ENCODE results near the gene NASP. TPM values are rescaled to one million over a fixed set of nuclear protein-coding genes. Genes with fewer than 3 reads are reported as not detected.

The NASP gene
- total and polyA plus RNA-seq, 2 of the 4 experiments (the other 2 are of a cell fraction): 56.6 to 124 TPM

GRCh38 chr1:45536886-45537285, 47.0 kb upstream of the NASP start:
- intact Hi-C loops (cut with micrococcal nuclease): no loop called here
- DNase-seq: no peak
- Histone ChIP-seq H3K4me2 (ENCODE audit: low read depth, low read length) (no peak overlapping the region), H4K8ac (ENCODE audit: low read depth in 2 of 2, low read length in 2 of 2) (no peak overlapping the region), H3K36me3 (ENCODE audit: control insufficient read depth, insufficient read depth, low read length) (no peaks in the 10 kb centered on the region), H2AK9ac (replicated peaks; ENCODE audit: low read depth, low read length, poor library complexity) (no peak overlapping the region), H3K27me3 (ENCODE audit: control insufficient read depth, insufficient read depth, low read length) (no peaks in the 10 kb centered on the region), H2BK5ac (ENCODE audit: low read depth, low read length, poor library complexity, severe bottlenecking) (no peak overlapping the region), H4K20me1 (ENCODE audit: insufficient read depth, low read length) (no peaks in the 10 kb centered on the region), H3K14ac (replicated peaks; ENCODE audit: low read depth, low read length) (no peak overlapping the region), H3K9me1 (ENCODE audit: insufficient read depth, low read length) (no peaks in the 10 kb centered on the region), H3K23ac (ENCODE audit: low read depth, low read length) (no peak overlapping the region), H3K9me3 (ENCODE audit: control insufficient read depth, insufficient read depth, low read length) (no peaks in the 10 kb centered on the region), H3K4ac (ENCODE audit: low read depth, low read length) (no peak overlapping the region), H3K9ac (ENCODE audit: low read depth, low read length) (no peak overlapping the region), H3K56ac (ENCODE audit: extremely low read depth, insufficient read depth, low read length) (no peak overlapping the region), H4K5ac (ENCODE audit: low read depth, low read length) (no peak overlapping the region), H3K4me3 (ENCODE audit: insufficient read depth, low read depth, low read length) (no peak overlapping the region), H3K18ac (ENCODE audit: low read depth, low read length) (no peak overlapping the region), H2BK15ac (ENCODE audit: low read depth, low read length) (no peak overlapping the region), H2AFZ (replicated peaks; ENCODE audit: low read length, poor library complexity) (no peak overlapping the region), H3K4me1 (ENCODE audit: control insufficient read depth, insufficient read depth, low read length) (no peaks in the 10 kb centered on the region), H3K79me1 (ENCODE audit: low read depth in 1 of 2, low read length in 2 of 2) (no peaks in the 10 kb centered on the region), H2AK5ac (ENCODE audit: low read depth, low read length) (no peak overlapping the region), H4K91ac (ENCODE audit: insufficient read depth, low read depth, low read length) (no peak overlapping the region), H2BK120ac (ENCODE audit: low read depth, low read length) (no peak overlapping the region), H2BK20ac (ENCODE audit: low read depth, low read length) (no peak overlapping the region), H3K27ac (ENCODE audit: insufficient read depth, low read length) (no peak overlapping the region)
- in situ Hi-C loops (cut with MboI; ENCODE audit: low sequenced_read_pairs): no loop called here
- no peak for ATAC-seq (ENCODE audit: low read depth)
- 70% methylated on average over 3 of the region's 4 CpGs; no CpG with 5 or more reads in 1 of the 2 experiments for WGBS, 2 experiments (ENCODE audit: extremely low coverage in 2 of 2, insufficient read length in 1 of 2)
- ChIA-PET CTCF (no interaction called here), POLR2A (ENCODE audit: unreplicated experiment) (no interaction called here)
- TF ChIP-seq CEBPB (IDR thresholded peaks at IDR 0.05; ENCODE audit: low read depth, low read length): no peak
- no peak for TF ChIP-seq RCOR1 (IDR thresholded peaks at IDR 0.05; ENCODE audit: insufficient replicate concordance, low read length)
- TF ChIP-seq CTCF (conservative IDR thresholded peaks at IDR 0.05; ENCODE audit: low read depth, low read length): no peak
- no peak for TF ChIP-seq NFE2L2 (IDR thresholded peaks at IDR 0.05; ENCODE audit: low read depth, low read length)
- no peak for TF ChIP-seq BHLHE40 (IDR thresholded peaks at IDR 0.05; ENCODE audit: low read depth, low read length)
- no peak for TF ChIP-seq POLR2A (IDR thresholded peaks at IDR 0.05; ENCODE audit: low read depth, low read length)
- TF ChIP-seq MAZ (IDR thresholded peaks at IDR 0.05; ENCODE audit: borderline replicate concordance, low read depth, low read length): no peak
- TF ChIP-seq RAD21 (IDR thresholded peaks at IDR 0.05; ENCODE audit: low read length): no peak
- no peak for TF ChIP-seq MXI1 (IDR thresholded peaks at IDR 0.05; ENCODE audit: borderline replicate concordance, low read depth, low read length)
- TF ChIP-seq, protein P1, sequence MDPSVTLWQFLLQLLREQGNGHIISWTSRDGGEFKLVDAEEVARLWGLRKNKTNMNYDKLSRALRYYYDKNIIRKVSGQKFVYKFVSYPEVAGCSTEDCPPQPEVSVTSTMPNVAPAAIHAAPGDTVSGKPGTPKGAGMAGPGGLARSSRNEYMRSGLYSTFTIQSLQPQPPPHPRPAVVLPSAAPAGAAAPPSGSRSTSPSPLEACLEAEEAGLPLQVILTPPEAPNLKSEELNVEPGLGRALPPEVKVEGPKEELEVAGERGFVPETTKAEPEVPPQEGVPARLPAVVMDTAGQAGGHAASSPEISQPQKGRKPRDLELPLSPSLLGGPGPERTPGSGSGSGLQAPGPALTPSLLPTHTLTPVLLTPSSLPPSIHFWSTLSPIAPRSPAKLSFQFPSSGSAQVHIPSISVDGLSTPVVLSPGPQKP (IDR thresholded peaks at IDR 0.05; ENCODE audit: borderline replicate concordance, low read depth, low read length): no peak
- no peak for TF ChIP-seq FOS (IDR thresholded peaks at IDR 0.05; ENCODE audit: low read depth, low read length)
- TF ChIP-seq SMC3 (IDR thresholded peaks at IDR 0.05; ENCODE audit: low read depth, low read length): no peak
- TF ChIP-seq MAFK (IDR thresholded peaks at IDR 0.05; ENCODE audit: low read depth, low read length): no peak
- TF ChIP-seq, protein P2, sequence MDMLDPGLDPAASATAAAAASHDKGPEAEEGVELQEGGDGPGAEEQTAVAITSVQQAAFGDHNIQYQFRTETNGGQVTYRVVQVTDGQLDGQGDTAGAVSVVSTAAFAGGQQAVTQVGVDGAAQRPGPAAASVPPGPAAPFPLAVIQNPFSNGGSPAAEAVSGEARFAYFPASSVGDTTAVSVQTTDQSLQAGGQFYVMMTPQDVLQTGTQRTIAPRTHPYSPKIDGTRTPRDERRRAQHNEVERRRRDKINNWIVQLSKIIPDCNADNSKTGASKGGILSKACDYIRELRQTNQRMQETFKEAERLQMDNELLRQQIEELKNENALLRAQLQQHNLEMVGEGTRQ (IDR thresholded peaks at IDR 0.05; ENCODE audit: low read depth, low read length): no peak
- BruUV-seq (replicated peaks): no TSS peak
- dilution Hi-C loops (cut with HindIII; ENCODE audit: low sequenced_read_pairs, unreplicated experiment): no loop called here
